H1 (cell line): ENCODE results near the gene C1orf74. TPM values are rescaled to one million over a fixed set of nuclear protein-coding genes. Genes with fewer than 3 reads are reported as not detected.

Experiments used
- EGR1 ChIP-seq: IDR thresholded peaks from 2 replicates; pipeline ENCODE4 v1.6.1; 2011; ENCODE audit warnings: low read depth, low read length, borderline replicate concordance
- SAP30 ChIP-seq: fragments of 300-600 bp; sonication (generic); IDR thresholded peaks from 2 replicates; pipeline ENCODE4 v1.7.1; 2012; ENCODE audit warnings: low read length, moderate library complexity, mild to moderate bottlenecking, inconsistent platforms; ENCODE audit not compliant: insufficient read depth, insufficient replicate concordance
- polyA plus RNA-seq, 7 experiments: library from polyadenylated mRNA; depleted of rRNA in 3 of 7; stranded (reverse) in 5 of 7; unstranded in 2 of 7; fragments of >200 nt in 5 of 7; fragments of 200-250 nt in 2 of 7; gene quantifications; 1 replicate in 5 of 7; 2 replicates in 1 of 7; 4 replicates in 1 of 7; pipeline versions ENCODE4 v1.2.1 to v1.2.3, GENCODE V29; 2011 to 2013; ENCODE audit warnings: missing spikeins in 2 of 7, mixed read lengths in 2 of 7
- total RNA-seq: library from RNA; stranded (reverse); fragmentation: NEBNext Ultra II Directional; extraction: Animal tissue kit (Norgen Biotek cat#: 25700); gene quantifications from 2 replicates; pipeline ENCODE4 v1.2.1, GENCODE V29; 2021
- TF ChIP-seq, protein P1 (sequence below): fragments of 300-600 bp; sonication (generic); IDR thresholded peaks from 2 replicates; pipeline ENCODE4 v1.7.1; 2012; ENCODE audit warnings: low read length, moderate library complexity, mild to moderate bottlenecking, inconsistent platforms; ENCODE audit not compliant: insufficient replicate concordance

C1orf74 gene
- total and polyA plus RNA-seq, 2 of the 8 experiments (the other 6 are each of a cell fraction or from before 2014, with no cell fraction given), result 3.1 to 3.9 TPM

DNA sequence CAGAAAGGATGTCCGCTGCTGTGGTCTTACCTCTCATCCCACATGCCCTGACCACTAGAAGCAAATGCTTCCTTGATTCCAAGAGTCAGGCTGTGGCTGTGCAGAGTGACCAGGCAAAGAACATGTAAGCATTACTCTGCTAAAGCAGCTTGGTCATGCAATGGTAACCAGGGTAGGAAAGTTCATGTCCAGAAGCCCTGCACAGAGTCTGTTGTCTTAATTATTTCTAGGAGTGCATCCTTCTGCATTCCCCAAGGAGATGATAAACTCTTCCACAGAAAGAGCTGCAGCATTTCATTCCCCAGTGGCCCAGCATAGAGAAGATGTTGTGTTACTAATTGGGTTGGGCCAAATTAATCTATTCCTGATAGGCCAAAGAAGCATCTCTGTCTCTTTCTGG, 33.3 kb upstream of the C1orf74 start (continued):
- TF ChIP-seq SAP30 (no peak), EGR1 (no peak)
- TF ChIP-seq, protein P1, sequence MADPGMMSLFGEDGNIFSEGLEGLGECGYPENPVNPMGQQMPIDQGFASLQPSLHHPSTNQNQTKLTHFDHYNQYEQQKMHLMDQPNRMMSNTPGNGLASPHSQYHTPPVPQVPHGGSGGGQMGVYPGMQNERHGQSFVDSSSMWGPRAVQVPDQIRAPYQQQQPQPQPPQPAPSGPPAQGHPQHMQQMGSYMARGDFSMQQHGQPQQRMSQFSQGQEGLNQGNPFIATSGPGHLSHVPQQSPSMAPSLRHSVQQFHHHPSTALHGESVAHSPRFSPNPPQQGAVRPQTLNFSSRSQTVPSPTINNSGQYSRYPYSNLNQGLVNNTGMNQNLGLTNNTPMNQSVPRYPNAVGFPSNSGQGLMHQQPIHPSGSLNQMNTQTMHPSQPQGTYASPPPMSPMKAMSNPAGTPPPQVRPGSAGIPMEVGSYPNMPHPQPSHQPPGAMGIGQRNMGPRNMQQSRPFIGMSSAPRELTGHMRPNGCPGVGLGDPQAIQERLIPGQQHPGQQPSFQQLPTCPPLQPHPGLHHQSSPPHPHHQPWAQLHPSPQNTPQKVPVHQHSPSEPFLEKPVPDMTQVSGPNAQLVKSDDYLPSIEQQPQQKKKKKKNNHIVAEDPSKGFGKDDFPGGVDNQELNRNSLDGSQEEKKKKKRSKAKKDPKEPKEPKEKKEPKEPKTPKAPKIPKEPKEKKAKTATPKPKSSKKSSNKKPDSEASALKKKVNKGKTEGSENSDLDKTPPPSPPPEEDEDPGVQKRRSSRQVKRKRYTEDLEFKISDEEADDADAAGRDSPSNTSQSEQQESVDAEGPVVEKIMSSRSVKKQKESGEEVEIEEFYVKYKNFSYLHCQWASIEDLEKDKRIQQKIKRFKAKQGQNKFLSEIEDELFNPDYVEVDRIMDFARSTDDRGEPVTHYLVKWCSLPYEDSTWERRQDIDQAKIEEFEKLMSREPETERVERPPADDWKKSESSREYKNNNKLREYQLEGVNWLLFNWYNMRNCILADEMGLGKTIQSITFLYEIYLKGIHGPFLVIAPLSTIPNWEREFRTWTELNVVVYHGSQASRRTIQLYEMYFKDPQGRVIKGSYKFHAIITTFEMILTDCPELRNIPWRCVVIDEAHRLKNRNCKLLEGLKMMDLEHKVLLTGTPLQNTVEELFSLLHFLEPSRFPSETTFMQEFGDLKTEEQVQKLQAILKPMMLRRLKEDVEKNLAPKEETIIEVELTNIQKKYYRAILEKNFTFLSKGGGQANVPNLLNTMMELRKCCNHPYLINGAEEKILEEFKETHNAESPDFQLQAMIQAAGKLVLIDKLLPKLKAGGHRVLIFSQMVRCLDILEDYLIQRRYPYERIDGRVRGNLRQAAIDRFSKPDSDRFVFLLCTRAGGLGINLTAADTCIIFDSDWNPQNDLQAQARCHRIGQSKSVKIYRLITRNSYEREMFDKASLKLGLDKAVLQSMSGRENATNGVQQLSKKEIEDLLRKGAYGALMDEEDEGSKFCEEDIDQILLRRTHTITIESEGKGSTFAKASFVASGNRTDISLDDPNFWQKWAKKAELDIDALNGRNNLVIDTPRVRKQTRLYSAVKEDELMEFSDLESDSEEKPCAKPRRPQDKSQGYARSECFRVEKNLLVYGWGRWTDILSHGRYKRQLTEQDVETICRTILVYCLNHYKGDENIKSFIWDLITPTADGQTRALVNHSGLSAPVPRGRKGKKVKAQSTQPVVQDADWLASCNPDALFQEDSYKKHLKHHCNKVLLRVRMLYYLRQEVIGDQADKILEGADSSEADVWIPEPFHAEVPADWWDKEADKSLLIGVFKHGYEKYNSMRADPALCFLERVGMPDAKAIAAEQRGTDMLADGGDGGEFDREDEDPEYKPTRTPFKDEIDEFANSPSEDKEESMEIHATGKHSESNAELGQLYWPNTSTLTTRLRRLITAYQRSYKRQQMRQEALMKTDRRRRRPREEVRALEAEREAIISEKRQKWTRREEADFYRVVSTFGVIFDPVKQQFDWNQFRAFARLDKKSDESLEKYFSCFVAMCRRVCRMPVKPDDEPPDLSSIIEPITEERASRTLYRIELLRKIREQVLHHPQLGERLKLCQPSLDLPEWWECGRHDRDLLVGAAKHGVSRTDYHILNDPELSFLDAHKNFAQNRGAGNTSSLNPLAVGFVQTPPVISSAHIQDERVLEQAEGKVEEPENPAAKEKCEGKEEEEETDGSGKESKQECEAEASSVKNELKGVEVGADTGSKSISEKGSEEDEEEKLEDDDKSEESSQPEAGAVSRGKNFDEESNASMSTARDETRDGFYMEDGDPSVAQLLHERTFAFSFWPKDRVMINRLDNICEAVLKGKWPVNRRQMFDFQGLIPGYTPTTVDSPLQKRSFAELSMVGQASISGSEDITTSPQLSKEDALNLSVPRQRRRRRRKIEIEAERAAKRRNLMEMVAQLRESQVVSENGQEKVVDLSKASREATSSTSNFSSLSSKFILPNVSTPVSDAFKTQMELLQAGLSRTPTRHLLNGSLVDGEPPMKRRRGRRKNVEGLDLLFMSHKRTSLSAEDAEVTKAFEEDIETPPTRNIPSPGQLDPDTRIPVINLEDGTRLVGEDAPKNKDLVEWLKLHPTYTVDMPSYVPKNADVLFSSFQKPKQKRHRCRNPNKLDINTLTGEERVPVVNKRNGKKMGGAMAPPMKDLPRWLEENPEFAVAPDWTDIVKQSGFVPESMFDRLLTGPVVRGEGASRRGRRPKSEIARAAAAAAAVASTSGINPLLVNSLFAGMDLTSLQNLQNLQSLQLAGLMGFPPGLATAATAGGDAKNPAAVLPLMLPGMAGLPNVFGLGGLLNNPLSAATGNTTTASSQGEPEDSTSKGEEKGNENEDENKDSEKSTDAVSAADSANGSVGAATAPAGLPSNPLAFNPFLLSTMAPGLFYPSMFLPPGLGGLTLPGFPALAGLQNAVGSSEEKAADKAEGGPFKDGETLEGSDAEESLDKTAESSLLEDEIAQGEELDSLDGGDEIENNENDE, result no peak
